IPS DF 4.7 (cell line): Measurements from ENCODE around the gene CCNF.
"Not testable (repeated sequence)": the region's sequence is repeated elsewhere in the genome, so short reads cannot be mapped to it uniquely, and the experiment has no call there.

Source experiments
- DNase-seq: peaks from one replicate; pipeline ENCODE4 v3.0.0-alpha.2; 2013; ENCODE audit warnings: low spot score; ENCODE audit errors: extremely low read depth

CCNF gene

DNA sequence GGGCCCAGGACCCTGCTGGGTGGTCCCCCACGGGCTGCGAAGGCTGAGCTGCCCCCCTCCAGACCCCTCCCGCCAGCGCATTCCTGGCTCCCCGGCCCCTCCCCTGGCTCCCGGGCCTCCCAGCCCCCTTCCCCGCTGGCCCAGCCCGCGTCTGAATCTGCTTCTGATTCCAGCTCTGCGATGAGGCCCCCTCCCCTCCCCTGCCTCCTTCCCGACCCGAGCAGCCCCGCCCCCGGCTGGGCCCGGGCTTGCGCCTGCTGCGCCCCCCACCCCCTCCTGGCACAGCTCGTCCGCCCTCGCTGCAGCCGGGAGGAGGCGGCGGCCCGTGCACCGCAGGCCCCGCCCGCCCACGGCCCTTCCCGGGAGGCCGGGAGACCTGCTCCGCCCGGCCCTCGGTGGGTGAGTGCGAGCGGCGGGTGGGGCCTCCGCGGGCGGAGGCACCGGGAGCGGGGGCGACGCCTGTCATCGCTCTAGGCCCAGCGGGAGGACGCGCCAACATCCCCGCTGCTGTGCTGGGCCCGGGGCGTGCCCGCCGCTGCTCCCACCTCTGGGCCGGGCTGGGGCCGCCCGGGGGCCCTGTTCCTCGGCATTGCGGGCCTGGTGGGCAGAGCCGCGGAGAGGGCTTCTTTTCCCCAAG is 41.9 kb downstream of the CCNF start, which contains the start of gene NTN3:
Gene NTN3, plus strand, starts transcription at position 282 of the 637 bp plus-strand sequence. CDS start 405 bp downstream, outside the sequence.
- no peak for DNase-seq

DNA sequence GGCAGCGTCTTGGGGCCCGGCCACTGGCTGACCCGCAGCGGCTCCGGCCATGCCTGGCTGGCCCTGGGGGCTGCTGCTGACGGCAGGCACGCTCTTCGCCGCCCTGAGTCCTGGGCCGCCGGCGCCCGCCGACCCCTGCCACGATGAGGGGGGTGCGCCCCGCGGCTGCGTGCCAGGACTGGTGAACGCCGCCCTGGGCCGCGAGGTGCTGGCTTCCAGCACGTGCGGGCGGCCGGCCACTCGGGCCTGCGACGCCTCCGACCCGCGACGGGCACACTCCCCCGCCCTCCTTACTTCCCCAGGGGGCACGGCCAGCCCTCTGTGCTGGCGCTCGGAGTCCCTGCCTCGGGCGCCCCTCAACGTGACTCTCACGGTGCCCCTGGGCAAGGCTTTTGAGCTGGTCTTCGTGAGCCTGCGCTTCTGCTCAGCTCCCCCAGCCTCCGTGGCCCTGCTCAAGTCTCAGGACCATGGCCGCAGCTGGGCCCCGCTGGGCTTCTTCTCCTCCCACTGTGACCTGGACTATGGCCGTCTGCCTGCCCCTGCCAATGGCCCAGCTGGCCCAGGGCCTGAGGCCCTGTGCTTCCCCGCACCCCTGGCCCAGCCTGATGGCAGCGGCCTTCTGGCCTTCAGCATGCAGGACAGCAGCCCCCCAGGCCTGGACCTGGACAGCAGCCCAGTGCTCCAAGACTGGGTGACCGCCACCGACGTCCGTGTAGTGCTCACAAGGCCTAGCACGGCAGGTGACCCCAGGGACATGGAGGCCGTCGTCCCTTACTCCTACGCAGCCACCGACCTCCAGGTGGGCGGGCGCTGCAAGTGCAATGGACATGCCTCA is 42.6 kb downstream of the CCNF start:
- no peak for DNase-seq

DNA sequence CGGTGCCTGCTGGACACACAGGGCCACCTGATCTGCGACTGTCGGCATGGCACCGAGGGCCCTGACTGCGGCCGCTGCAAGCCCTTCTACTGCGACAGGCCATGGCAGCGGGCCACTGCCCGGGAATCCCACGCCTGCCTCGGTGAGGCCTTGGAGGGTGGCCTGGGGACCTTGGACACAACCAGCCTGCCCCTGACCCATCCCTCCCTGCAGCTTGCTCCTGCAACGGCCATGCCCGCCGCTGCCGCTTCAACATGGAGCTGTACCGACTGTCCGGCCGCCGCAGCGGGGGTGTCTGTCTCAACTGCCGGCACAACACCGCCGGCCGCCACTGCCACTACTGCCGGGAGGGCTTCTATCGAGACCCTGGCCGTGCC is 43.2 kb downstream of the CCNF start:
- no peak for DNase-seq

DNA sequence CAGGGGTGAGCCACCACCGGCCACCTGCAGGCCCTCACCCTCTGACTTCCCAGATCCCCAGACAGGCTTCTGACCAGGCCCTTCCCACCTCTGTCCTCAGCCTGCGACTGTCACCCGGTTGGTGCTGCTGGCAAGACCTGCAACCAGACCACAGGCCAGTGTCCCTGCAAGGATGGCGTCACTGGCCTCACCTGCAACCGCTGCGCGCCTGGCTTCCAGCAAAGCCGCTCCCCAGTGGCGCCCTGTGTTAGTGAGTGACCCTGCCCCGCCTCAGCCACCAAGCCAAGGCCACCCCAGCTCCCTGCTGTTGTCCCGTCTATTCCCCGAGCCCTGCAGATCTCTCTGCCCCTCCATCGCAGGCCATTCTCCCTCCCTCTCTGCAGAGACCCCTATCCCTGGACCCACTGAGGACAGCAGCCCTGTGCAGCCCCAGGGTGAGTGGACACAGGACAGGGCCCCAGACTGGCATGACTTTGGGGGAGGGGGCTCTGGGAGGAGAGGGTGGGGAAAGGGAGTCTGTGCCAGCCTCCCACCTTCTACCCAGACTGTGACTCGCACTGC is 43.7 kb downstream of the CCNF start:
- DNase-seq, result no peak

DNA sequence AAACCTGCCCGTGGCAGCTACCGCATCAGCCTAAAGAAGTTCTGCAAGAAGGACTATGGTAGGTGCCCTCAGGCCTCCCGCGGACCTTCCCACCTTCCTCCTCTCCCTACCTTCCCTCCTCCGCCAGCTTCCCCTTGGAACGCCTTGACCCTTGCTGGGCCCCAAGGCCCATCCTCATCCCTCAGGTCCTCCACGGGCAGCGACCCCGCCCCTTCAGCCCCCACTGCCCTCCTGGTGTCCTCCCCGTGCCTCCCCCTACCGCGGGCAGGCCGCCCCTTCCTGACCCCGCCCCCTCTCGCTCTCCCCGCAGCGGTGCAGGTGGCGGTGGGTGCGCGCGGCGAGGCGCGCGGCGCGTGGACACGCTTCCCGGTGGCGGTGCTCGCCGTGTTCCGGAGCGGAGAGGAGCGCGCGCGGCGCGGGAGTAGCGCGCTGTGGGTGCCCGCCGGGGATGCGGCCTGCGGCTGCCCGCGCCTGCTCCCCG is 44.2 kb downstream of the CCNF start:
- no peak for DNase-seq

DNA sequence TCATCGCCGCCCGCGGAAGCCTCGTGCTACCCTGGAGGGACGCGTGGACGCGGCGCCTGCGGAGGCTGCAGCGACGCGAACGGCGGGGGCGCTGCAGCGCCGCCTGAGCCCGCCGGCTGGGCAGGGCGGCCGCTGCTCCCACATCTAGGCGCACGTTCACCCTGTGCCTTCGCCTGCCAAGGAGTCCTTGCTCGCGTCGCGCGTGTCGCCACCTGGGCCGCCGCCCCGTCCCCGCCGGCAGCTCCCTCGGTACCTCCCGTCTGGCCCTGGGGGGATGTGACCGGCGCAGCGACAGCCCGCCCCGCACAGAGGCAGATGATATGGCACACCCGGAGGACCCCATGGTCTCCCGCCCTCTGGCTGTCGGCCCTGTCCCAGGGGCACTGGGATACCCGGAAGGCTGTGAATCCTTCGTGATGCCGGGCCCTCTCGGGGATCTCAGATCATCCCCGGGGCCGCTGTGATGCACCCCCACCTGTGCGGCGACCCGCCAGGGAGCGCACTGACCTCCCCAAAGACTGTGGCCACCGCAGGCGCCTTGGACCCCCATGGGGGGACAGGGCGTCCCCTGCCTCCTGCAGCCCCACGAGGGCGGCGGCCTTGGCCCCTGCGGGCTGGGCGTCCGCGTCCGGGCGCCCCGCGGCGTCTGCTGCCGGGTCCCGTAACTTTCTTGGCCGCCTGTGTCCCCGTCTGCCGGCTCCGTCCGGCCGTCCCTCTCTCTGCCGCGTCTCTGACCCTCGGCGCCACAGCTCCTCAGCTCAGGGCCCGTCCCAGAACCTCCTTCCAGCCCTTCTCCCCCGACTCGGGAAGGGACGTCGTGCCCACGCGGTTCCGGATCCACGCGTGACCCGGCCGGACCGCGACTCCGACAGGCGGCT is 45.0 kb downstream of the CCNF start:
- no peak for DNase-seq

DNA sequence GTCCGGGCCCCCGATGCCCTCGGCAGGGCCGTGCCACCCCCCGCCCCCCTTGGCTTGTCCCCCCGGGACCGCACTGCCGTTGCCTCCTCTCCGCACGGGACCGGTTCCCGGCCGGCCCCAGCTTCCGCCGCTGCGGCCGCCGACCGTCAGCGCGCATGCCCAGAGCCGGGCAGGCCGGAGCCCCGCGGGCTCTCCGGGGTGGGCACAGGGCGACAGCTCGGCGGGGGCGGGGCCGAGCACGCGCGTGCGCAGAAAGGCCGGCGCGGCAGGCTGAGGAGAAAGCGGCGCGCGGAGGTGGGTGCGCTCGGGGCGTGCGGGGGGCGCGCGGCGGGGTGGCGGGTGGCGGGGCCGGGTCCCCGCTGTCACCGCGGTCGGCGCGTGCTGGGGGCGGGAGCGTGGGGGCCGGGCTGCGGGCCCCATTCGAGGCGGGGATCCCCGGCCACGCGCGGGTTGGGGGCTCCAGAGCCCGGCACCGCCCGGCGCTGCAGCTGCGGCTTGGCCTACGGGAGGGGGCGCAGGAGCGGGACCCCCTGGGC is 45.7 kb downstream of the CCNF start, which contains the start of gene TBC1D24:
Gene TBC1D24, plus strand, starts transcription at position 251 of the 536 bp plus-strand sequence. CDS start 21,022 bp downstream, outside the sequence.
- no peak for DNase-seq

DNA sequence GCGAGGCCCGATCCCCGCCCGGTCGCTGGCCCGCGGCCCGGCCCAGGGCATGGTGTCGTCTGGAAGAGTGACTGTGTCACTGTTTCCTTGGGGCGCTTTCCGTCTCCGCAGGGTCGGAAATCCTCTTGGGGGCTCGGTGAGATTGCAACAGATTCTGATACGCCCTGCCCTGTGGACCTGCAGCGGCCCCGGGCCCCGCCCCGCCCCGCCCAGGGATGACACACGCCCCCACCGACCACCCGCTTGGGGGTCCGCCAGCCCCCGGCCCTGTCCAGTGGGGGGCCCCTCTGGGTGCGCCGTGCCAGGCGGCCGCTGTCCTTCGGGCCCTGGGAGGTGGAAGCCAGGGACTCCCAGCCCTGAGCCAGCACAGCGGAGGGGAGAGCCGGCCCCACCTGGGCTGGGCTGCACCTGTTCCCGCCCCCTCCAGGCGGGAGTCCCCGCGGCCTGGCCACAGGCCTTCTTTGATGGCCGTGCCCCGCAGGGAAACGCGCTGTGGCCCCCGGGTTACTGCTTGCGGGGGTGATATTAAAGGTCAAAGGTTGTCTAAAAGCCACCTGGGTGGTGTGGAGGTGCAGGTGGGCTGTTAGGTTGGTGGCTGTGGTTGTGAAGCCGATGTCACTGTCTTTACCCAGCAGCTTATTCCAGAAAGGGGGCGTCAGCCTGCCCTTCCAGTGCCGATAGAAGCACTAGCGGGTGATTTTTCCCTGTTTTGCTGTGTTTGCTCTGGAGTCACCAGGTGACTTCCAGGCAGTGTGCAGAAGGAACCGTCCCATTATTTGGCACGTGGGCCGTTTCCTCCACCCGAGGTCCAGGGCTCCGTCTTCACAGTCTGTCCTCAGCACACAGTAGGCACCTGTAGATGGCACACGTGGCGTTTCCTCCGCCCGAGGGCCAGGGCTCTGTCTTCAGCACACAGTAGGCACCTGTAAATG is 46.4 kb downstream of the CCNF start:
- no peak for DNase-seq

DNA sequence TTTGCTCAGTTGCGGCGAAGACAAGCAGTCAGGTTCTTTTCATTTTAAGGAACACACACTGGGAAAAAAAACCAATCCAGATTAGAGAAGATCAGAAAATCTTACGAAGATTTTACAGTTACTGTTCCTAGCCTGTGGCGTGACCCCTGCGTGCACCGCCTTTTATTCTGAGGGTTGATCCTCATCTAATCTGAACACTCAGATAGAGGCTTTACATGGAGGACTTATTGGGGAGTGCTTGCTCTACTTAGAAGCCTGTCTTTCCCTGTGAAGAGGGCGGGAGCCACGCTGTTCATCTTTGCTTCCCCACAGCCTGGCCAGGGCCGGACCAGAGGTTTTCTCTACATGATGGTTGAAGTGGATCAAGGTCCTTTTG is 47.1 kb downstream of the CCNF start:
- no peak for DNase-seq

DNA sequence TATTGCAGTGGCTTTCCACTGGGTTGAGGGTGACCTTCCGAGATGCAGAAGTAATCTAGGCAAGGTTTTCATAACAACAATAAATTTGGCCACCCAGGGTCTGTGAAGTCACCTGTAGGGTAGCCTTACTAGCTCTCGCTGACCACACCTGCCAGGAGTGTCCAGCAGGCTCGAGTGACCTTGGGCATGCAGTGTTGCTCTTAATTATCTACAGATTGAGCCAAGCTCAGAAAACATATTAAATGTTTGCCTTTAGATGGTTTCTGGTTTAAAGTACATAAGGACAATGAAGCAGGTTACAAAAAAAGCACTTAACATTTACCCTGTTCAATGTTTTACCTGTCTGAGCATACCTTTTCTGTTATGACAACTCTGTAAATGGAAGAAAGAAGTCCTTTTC is 47.5 kb downstream of the CCNF start:
- no peak for DNase-seq

DNA sequence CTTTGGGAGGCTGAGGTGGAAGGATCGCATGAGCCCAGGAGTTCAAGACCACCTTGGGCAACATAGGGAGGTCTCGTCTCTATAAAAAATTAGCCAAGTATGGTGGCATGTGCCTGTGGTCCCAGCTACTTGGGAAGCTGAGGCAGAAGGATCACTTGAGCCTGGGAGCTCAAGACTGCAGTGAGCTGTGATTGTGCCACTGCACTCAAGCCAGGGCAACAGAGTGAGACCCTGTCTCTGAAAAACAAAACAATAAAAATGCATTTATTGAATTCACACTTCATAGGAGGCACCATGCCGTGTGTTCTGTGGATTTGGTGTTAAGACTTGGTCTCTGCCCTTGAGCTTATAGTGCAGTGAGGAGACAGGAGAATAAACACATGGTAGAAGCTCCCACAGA is 48.1 kb downstream of the CCNF start:
- DNase-seq, result no peak

DNA sequence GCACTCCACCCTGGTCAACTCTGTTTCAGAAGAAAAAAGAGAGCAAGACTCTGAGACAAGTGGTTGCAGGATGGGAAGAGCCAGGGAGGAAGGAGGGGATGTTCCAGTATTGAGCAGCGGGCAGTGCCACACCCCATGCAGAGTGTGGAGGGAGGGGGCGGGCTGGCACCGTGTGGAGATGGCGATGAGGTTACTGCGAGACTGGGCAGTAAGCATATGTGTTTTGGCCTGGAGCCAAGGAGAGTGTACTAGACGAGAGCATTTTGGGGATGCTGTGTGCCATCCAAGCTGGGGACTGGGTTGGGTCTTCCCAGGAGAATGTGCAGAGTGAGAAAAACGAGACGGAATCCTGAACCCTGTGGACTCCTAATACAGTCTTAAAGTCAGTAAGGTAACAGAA is 49.0 kb downstream of the CCNF start:
- DNase-seq, result no peak

DNA sequence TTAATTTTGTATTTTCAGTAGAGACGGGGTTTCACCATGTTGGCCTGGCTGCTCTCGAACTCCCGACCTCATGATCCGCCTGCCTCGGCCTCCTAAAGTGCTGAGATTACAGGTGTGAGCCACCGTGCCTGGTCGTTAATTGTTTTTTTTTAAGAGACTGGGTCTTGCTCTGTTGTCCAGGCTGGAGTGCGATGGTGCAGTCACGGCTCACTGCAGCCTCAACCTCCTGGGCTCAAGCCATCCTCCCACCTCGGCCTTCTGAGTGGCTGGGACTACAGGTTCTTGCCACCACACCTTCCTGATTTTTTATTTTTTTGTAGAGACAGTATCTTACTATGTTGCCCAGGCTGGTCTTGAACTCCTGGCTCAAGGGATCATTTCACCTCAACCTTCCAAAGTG is 50.7 kb downstream of the CCNF start:
- DNase-seq, result not testable (repeated sequence)

DNA sequence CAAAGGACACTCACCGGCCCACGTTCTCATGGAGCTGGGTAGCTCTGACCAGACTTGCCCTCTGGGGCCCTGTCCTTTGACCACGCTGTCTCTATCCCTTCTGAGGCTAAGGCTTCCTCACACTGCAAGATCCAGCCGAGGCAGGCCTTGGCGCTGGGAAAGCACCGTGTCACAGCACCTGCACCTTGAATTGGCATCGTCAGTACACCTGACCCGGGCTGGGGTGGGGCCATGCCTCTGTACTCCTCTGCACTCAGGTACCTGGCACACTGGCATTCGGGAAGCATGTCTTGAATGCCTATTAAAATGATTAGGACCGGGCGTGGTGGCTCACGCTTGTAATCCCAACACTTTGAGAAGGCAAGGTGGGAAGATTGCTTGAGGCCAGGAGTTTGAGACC is 51.7 kb downstream of the CCNF start:
- no peak for DNase-seq

DNA sequence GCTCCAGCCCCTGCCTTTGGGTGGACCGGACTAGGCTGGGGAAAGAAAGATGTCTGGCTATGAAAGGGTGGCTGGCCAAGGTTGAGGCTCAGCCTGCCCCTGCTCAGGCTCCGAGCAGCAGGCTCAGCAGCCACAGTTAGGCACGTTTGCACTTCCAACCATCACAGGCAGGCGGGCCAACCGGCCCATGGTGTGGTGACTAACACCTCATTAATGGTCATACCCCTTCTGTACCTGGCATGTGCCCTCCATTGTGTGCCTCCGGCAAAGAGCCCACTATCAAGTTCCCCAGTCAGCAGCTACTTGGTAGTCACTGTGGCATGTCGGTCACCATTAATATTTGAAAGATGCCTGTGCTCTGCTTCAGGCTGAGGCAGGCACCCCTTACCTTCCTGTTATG is 52.4 kb downstream of the CCNF start:
- no peak for DNase-seq

DNA sequence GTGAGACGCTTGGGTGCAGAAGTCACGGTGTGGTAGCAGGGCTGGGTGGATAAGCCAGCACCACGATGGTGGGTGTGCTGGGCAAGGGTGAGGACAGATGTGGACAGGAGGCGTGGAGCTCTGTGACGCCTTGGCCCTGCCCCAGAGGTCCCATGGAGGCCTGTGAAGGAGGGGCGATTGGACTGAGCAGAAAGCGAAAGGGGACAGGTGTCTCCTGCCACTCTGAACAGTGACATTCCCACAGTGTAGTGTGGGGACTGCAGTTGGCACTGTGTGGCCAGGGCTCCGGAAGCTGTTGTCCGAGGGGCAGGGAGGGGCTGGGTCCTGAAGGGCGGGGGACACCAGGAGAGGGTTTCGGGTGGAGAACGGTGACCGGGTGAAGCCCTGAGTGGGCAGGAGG is 53.0 kb downstream of the CCNF start:
- no peak for DNase-seq

DNA sequence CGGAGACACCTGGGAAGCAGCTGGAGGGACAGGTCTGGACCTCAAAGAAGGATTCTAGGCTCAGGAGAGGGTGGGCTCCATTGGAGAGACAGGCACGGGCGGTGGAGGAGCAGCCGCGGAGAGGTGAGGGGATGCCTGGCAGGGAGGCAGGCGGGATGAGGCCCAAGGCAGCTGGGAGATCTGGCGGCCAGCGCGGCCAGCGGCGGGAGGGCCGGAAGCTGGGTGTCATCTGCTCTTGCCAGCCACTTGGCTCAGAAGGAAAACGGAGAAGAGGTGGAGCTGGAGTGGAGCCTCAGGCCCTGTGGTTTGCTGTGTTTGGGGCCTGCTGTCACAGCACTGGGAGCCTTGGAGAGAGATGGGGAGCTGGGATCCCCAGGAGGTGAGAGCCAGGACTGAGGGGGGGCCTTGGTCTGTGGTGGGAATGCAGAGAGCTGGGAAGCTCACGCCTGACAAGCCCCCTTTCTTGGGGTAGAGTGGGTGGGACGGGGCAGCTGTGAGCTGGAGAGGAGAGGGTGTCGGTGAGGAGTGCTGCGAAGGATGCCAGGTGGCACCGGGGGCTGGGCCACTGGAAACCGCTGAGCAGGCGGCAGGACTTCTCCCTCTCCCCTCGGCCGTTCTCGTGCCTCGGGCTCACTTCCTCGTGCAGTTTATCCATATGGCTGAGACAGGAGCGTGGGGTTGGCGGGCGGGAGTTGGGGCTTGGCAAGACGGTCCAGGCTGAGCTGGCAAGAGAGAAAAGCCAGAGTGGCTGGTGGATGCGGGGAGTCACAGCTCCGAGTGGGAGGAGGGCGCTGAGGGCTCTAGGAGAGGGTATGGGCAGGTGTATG is 53.7 kb downstream of the CCNF start:
- DNase-seq, result no peak

DNA sequence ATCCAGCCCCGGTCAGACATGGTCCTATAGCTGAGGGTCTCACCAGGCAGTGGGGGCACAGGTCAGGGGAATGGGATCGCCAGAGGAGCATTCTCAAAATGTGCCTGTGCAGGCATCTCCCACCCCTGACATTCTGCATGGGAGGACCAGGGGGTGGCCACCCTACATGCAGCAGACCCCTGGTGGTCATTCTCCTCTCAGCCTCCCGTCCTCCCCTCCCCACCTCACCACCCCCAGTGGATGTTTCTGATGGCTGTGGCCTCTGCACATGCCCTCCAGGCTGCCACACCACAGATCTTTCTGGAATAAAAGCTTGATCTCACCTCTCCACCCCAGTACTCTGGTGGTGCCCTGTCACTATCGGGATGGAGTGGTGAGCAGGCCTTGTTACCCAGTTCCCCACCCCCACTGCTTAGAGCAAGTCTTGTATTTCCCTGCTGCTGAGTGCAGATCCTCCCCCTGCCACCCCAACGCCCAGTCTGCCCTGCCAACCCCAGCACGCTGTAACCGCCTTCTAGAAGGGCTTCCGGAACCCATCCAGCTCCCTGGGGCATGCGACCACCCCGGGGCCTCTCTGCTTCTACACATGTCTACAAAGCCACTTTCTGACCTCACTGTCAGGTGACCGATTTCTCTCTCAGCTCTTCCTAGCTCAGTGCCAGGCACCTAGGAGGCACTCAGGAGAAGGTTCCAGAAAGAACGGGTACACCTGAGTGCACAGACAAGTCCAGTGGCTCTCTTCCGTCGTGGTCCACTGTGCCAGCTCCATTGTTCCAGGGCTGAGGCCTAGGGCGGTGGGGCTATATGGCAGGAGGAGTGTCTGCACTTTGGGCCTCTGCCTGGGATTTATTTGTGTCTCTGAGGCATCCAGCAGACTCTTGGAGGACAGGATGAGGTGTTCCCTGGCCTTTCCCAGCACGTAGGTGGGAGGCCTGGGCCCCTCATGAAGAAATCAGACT is 55.0 kb downstream of the CCNF start:
- DNase-seq, result no peak
